GM19035 (cell line): Measurements from ENCODE around the gene ISOC2.
A peak's percentile ranks its signal among the peaks of the same experiment; 100 is the strongest.
"Not testable (repeated sequence)": the region's sequence is repeated elsewhere in the genome, so short reads cannot be mapped to it uniquely, and the experiment has no call there.

ENCODE experiments used
- ATAC-seq: cut with Tn5 transposase; IDR thresholded peaks from one replicate; pipeline ENCODE4 v1.9.1; 2021; ENCODE audit not compliant: unreplicated experiment

ISOC2 gene, protein sequence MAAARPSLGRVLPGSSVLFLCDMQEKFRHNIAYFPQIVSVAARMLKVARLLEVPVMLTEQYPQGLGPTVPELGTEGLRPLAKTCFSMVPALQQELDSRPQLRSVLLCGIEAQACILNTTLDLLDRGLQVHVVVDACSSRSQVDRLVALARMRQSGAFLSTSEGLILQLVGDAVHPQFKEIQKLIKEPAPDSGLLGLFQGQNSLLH

DNA sequence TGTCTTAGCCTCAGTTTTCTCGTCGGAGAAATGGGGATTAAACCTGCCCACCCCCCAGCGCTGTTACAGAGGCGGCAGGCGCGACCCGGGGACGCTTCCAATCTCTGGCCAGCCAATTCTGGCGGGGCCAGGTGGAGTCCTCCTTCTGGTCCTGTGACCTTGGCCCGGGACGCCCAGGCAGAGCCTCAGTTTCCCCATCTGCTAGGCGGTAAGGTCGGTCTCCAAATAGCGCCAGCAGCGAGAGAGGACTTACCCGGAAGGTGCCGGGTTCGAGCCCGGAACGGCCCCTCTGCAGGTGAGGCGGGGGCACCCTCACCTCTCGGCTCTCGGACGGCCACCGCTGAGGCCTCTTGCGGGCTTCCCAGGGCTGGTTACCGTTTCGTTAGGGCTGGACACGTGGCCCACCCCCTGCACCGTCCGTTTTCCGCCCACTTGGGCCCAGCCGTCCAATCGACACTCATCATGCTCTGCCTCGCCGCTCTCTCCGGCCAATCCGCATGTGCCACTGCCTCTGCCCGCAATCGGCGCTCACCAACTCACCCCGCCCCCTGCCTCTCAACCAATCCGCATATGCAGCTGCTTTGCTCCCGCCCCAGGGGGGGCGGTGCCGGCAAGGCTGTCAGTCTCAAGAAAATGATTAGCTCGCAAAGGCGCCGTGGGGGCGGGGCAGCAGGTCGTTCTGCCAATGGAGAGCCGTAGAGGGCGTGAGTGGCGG lies at the start of gene ISOC2:
TSS of gene ISOC2 (minus strand) at position 384 of the 715 bp plus-strand sequence. CDS start 5,156 bp downstream, outside the sequence.
- ATAC-seq = peak; percentile 94

DNA sequence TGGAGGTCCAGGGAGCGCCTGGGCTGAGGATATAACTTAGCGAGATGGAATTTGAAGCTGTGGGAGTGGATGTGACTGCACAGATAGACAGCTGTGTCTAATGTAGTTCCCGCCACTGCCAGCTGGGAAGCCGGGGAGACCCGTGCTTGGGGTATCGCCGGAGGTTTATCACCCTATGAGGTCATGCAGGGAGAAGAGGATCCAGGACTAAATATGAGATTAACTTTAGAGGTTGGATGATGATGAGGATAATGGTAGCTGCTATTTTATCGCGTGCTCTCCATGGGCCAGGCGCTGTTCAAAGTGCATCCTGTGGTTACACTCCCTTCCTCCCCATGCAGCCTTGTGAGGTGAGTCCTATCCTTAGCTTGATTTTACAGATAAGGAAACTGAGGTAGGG lies 46.7 kb upstream of the ISOC2 start:
- ATAC-seq = no peak

DNA sequence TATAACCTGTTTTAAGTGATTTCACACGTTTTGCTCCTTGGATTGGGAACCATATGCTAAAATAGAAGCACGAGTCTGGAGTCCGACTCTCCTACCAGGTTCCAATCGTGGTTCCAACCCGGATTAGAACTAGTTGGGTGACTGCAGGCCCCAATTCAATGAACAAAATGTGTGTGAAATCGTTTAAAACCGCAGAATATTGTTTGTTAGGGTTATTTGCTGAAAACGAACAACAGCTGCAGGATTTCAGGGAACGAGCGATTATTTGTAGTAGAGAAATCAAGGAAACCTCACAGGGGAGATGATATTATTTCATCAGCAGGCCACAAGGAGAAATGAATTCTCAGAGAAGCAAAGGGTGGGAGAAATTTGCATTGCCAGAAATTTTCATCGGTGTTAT lies 43.5 kb upstream of the ISOC2 start:
- ATAC-seq = no peak

GRCh38 chr19:55504252-55504603 lies 42.8 kb upstream of the ISOC2 start:
- ATAC-seq = no peak

GRCh38 chr19:55503502-55504251 lies 42.2 kb upstream of the ISOC2 start:
- ATAC-seq = peak; percentile 90

DNA sequence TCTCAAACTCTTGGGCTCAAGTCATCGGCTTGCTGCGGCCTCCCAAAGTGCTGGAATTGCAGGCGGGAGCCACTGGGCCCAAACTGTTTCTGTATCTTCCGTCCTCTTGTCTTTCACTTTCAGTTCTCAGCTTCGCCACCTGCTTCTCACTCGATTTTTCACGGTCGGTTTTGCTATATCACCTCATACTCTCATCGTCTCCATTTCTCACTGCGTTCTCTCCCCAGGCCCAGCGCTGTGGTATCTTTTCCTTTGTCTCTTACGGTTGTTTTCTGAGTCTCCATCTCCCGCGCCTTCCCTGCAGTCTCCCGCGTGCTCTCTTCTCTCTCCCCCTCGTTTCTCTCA lies 41.7 kb upstream of the ISOC2 start:
- ATAC-seq = no peak

GRCh38 chr19:55502197-55502952 lies 40.9 kb upstream of the ISOC2 start:
- no peak for ATAC-seq

DNA sequence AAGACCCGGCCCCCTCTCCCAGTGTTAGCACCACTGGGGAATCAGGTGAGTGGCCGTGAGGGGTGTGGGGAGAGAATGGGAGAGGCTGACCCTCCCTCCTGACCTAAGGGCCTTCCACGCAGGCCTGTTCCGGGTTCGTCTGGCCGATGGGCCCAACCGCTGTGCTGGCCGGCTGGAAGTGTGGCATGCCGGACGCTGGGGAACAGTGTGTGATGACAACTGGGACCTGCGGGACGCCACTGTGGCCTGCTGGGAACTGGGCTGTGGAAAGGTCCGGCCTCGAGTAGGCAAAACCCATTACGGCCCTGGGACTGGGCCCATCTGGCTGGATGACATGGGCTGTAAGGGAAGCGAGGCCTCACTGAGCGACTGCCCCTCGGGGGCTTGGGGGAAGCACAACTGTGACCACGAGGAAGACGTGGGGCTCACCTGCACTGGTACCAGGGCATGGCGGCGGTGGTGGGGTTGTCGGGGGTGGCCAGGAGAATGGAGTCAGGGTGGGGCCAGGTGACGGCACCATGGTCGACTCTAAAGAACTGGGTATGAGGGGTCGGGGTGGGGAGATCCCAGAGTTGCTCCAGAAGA lies 39.0 kb upstream of the ISOC2 start:
- no peak for ATAC-seq

DNA sequence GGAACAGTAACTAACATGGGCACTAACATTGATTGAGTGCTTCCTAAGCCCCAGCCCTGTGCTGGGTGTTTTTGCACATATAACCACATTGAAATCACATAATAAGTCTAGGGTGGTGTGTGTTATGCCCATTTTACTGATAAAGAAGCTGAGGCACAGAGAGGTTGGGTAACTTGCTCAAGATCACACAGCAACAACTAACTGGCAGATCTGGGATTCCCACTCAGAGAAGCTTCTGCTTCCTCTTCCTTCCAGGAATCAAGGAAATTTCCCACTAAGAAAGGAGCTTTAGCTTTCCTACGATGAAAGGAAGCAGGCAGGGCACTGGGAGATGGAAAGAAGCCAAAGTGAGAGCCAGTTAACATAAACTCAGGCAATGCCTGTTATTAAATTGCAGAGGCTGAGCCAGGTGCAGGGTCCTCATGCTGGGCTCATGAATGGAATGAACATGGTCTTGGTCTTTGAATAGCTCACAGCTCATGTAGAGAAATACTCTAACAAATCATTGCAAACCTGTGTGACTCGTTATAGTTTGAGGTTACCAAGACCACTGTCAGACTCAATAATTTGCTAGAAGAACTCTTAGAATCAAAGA lies 36.9 kb upstream of the ISOC2 start:
- ATAC-seq = no peak

DNA sequence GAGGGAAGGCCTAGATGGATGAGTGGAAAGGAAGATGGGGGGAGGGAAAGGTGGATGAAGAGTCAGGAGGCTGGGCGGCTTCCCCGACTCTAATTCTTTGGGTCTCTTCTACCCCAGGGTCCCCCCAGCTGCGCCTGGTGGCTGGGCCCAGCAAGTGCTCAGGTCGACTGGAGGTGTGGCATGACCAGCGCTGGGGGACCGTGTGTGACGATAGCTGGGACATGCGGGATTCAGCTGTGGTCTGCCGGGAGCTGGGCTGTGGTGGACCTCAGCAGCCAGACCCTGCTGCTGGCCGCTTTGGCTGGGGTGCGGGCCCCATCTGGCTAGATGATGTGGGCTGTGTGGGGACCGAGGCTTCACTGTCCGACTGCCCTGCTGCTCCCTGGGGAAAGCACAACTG lies 36.3 kb upstream of the ISOC2 start:
- ATAC-seq = no peak

DNA sequence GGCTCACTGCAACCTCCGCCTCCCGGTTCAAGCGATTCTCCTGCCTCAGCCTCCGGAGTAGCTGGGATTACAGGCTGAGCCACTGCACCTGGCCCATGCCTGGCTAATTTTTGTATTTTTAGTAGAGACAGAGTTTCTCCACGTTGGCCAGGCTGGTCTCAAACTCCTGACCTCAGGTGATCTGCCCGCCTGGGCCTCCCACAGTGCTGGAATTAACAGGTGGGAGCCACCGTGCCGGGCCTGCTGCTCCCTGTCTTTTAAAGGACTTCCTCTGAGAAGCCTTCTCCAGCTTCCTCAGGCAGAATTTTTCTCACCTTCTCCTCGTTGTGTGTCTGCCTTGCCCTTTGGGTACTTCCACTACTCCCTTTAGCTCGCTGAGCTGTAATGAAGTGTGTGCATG lies 35.4 kb upstream of the ISOC2 start:
- ATAC-seq = not testable (repeated sequence)

- ATAC-seq = no peak
Measured at GRCh38 chr19:55495646-55496349, 34.4 kb upstream of the ISOC2 start.

DNA sequence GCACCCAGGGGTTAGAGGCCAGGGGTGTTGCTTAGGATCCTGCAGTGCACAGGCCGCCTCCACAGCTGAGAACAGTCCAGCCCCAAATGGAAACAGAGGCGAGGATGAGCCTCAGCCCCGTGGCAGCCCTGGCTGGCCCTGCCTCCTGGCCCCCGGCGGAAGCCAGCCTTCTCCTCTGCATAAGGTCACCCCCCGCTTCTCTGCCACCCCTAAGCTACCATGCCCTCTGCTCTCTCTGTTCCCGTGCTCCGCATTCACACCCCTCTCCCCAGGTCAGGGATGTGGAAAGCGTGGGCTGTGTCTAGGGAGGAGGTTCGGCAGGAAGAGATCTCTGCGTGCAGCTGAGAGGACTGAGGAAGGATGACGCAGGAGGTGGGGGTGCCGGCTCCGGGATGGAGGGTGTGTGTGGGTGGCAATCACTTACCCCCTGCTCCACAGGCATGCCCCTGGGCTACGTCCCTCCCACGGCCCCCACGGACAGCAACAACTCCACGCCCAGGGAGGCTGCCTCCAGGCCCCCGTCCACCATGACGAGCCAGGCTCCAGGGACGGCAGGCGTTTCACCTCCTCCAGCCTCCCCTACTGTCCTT lies 32.8 kb upstream of the ISOC2 start:
- no peak for ATAC-seq

- ATAC-seq = no peak
Measured at GRCh38 chr19:55493645-55494171, 32.3 kb upstream of the ISOC2 start.

DNA sequence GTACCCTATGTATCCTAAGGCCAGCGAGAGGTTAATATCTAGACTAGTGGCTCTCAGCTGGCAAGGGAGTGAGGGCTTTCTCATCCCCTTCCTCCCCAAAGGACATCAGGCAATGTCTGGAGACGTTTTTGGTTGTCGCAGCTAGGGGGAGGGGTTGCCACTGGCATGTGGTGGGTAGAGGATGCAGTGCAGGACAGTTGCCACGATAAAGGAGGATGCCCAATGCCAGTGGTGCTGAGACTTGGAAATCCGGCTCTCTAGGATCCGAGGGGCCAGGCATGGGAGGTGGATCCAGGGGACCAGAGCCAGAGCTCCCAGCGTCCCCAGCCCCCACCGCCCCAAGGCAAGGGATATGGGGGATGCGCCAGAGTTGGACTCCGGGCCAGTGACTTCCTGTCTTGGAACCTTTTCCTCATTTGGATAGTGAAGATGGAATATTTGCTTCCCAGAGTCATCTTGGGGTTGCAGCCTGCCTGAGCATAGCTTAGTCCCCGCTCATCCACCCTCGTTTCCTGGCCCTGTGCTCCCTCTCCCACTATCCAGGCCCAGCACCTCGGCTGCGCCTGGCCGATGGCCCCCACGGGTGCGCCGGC lies 31.7 kb upstream of the ISOC2 start:
- no peak for ATAC-seq

DNA sequence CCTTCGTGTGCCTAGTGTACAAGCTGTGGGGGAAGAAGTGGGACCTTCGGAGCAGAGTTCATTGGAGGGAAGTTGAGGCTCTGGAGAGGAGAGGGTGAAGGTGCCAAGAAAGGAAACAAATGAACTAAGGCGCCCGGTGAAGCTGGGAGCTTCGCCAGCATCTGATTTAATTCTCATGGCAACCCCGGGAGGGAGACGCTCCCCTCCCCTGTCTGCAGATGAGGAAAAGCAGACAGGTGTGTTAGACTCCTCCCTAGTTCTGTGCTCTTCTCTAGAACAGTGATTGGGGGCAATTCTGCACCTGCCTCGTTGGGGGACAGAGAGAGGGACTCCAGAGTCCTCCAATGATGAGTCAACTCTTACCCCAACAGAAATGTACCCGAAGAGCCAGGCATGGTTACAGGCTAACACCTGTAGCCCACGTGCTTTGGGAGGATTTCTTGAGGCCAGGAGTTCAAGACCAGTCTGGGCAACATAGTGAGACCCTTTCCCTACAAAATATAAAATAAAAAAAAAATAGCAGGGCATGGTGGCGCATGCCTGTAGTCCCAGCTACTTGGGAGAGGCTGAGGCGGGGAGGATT lies 31.0 kb upstream of the ISOC2 start:
- ATAC-seq = no peak

DNA sequence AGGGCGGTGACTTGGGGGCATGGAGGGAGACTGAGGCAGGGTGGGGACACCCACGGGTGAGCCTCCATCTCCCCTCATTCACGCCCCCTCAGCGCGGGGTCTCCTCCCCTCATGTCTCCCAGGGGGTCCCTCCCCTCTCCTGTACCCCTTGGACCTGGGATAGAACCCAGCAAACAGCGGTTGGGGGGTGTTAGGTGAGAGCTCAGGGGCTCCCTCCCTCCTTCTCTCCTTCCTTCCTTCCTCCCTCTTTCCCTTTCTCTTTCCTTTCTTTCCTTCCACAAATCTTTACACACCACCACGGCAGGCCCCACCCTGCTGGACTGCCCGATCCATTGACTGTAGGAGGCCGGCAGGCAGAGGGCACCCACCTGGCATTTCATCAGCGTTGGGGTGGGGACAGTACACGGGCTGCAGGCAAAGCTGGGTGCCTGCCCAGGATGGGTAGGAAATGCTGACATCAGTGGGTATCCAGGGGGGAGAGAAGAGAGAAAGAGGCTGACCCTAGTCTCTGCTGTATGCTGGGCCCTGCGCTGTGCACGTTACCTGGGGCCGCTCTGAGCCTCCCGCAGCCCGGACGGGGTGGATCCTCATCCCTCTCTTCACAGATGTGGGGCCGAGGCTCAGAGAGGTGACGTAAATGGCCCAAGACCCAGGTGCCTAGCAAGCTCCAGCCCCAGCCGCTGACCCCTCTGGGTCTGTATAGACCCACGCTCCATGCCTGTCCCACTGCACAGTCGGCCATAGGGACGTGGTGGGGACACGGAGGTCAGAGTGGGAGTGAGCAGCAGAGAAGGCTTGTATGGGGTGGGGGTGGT lies 30.3 kb upstream of the ISOC2 start:
- no peak for ATAC-seq
